CD8-positive, alpha-beta memory T cell (primary cell): Measurements from ENCODE around the gene TTC33. TPM values are rescaled to one million over a fixed set of nuclear protein-coding genes. Genes with fewer than 3 reads are reported as not detected.

Experiments used
- CTCF ChIA-PET: fragments of 350-600 bp; sonication (Branson Sonifier 250); formaldehyde crosslinking; loops from one replicate; lab custom pipeline; 2021; ENCODE audit warnings: antibody characterized with exemption; lab: Charles Lee
- POLR2A ChIA-PET: fragments of 350-600 bp; sonication (Branson Sonifier 250); formaldehyde crosslinking; loops from one replicate; lab custom pipeline; 2021; ENCODE audit warnings: antibody characterized with exemption; lab: Charles Lee
- DNase-seq, 5 donors: peaks; one replicate each; pipeline versions ENCODE4 v3.0.0 to v3.0.0-alpha.2; 2020 to 2022; ENCODE audit warnings: mixed read lengths in 1 of 5
- H3K27ac ChIP-seq: one replicate; pipeline ENCODE4 v1.7.0; 2013; ENCODE audit warnings: low read depth, mild to moderate bottlenecking, low read length, moderate library complexity
- H3K27me3 ChIP-seq: 2 replicates; pipeline ENCODE4 v1.7.0; 2013; ENCODE audit warnings: low read length, mild to moderate bottlenecking; ENCODE audit not compliant: insufficient read depth, poor library complexity, severe bottlenecking
- H3K36me3 ChIP-seq: 2 replicates; pipeline ENCODE4 v1.7.0; 2013; ENCODE audit warnings: mild to moderate bottlenecking, low read length, moderate library complexity; ENCODE audit not compliant: insufficient read depth
- H3K4me1 ChIP-seq: 2 replicates; pipeline ENCODE4 v1.7.0; 2013; ENCODE audit warnings: mild to moderate bottlenecking, low read length, moderate library complexity; ENCODE audit not compliant: insufficient read depth
- H3K4me3 ChIP-seq: 2 replicates; pipeline ENCODE4 v1.7.0; 2013; ENCODE audit warnings: mild to moderate bottlenecking, low read length
- H3K9me3 ChIP-seq: 2 replicates; pipeline ENCODE4 v1.7.0; 2013; ENCODE audit warnings: mild to moderate bottlenecking, low read length
- H3K27ac Mint-ChIP-seq, 8 donors: one replicate each; pipeline ENCODE4 v1.8.0; 2020 to 2021; ENCODE audit warnings: mixed read lengths in 8 of 8, mild to moderate bottlenecking in 6 of 8, inconsistent platforms in 3 of 8, moderate library complexity in 3 of 8
- H3K27me3 Mint-ChIP-seq, 2 donors: one replicate each; pipeline ENCODE4 v1.8.0; 2020 to 2021; ENCODE audit warnings: mixed read lengths in 2 of 2, mild to moderate bottlenecking in 1 of 2, moderate library complexity in 1 of 2
- H3K36me3 Mint-ChIP-seq, 3 donors: one replicate each; pipeline ENCODE4 v1.8.0; 2020 to 2021; ENCODE audit warnings: mixed read lengths in 3 of 3, inconsistent platforms in 1 of 3, mild to moderate bottlenecking in 1 of 3
- H3K4me1 Mint-ChIP-seq, 3 donors: one replicate each; pipeline ENCODE4 v1.8.0; 2020 to 2021; ENCODE audit warnings: mixed read lengths in 3 of 3, inconsistent platforms in 1 of 3, mild to moderate bottlenecking in 1 of 3
- H3K4me3 Mint-ChIP-seq, 7 donors: one replicate each; pipeline ENCODE4 v1.8.0; 2020 to 2021; ENCODE audit warnings: mixed read lengths in 7 of 7, mild to moderate bottlenecking in 6 of 7, moderate library complexity in 4 of 7, inconsistent platforms in 2 of 7
- H3K9me3 Mint-ChIP-seq, 5 donors: one replicate each; pipeline ENCODE4 v1.8.0; 2020 to 2022; ENCODE audit warnings: mixed read lengths in 5 of 5, mild to moderate bottlenecking in 3 of 5, moderate library complexity in 2 of 5, inconsistent platforms in 1 of 5
- polyA plus RNA-seq: library from polyadenylated mRNA; unstranded; fragments of 300-500 nt; fragmentation: Illumina TruSeq; gene quantifications from one replicate; pipeline ENCODE4 v1.2.3, GENCODE V29; 2021
- total RNA-seq, 2 experiments: library from RNA; stranded (reverse); gene quantifications; one replicate each; pipeline ENCODE4 v1.2.3, GENCODE V29; 2021

TTC33 gene, protein sequence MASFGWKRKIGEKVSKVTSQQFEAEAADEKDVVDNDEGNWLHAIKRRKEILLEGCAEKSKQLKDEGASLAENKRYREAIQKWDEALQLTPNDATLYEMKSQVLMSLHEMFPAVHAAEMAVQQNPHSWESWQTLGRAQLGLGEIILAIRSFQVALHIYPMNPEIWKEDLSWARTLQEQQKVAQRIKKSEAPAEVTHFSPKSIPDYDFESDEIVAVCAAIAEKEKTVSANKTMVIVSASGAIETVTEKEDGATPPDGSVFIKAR
- total RNA-seq (10 to 100 TPM; 25.3 to 27.7 TPM), polyA plus RNA-seq (13.9 TPM)

GRCh38 chr5:40755407-40756365 lies at the start of gene TTC33:
Gene TTC33, minus strand, starts transcription at chr5:40755961. Its CDS starts 8,943 bp downstream, at chr5:40747018.
- peak within 1 kb of the TSS; percentile 89 for H3K27ac ChIP-seq
- H3K27me3 ChIP-seq = no peaks in the 10 kb centered on the region
- Mint-ChIP-seq H3K36me3 (peaks cover 0 to 23% (median 10%) of the 10 kb centered on the region in 3 donors), H3K4me3 (peak within 1 kb of the TSS in 1 of 7 donors; percentile 32), H3K27ac (no peak within 1 kb of the TSS), H3K9me3 (no peaks in the 10 kb centered on the region), H3K27me3 (no peaks in the 10 kb centered on the region), H3K4me1 (peaks cover 9 to 22% (median 9%) of the 10 kb centered on the region in 3 donors)
- POLR2A ChIA-PET = interaction anchor here (1.1 kb wide), 1 partner anchor 79 kb away, joined by 3 read pairs; the partner anchor contains the start of gene RPL37
- DNase-seq = peak; percentile 89 to 95 (median 93)
- no peaks in the 10 kb centered on the region for H3K9me3 ChIP-seq
- H3K4me1 ChIP-seq = peaks cover 14% of the 10 kb centered on the region
- peak within 1 kb of the TSS; percentile 93 for H3K4me3 ChIP-seq
- CTCF ChIA-PET = interaction anchor here (0.8 to 2.1 kb wide), 4 partner anchors 10 to 88 kb away, joined by 3 to 6 read pairs (median 4); no protein-coding TSS in a partner anchor
- H3K36me3 ChIP-seq = no peaks in the 10 kb centered on the region

DNA sequence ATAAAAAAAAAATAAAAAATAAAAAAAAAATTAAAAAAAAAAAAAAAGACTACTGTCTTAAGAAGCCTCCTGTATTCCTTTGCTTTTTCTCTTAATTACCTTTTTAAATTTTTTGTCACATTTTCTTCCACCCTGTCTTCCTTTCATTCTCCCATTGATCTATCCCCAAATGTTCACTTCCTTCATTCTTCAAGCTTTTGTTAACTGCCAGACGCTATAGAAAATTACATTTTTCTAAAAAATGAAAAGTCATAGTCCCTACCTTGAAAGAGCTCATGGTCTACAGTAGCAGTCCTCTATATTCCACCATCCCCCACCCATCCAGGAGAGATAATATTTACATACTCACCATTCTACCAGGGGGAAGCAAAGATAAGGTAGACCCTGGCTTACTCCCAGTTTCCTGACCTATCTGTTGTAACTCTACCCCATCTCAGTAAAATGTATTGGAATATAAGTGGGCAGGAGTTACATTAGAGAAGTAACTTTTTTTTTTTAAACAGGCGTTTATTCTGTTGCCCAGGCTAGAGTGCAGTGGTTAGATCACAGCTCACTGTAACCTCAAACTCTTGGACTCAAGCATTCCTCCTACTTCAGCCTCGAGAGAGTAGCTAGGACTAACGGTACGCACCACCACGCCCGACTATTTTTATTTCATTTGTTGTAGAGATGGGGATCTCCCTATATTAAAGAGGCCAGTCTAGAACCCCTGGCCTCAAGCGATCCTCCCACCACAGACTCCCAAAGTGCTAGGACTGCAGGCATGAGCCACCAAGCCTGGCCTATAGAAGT lies 46.2 kb upstream of the TTC33 start:
- H3K4me1 Mint-ChIP-seq = peaks cover 12 to 16% (median 14%) of the 10 kb centered on the region in 3 donors
- peaks cover 11% of the 10 kb centered on the region for H3K4me1 ChIP-seq
- no peaks in the 10 kb centered on the region for H3K9me3 Mint-ChIP-seq
- H3K27ac Mint-ChIP-seq = peak overlapping the region in 2 of 8 donors; percentile 40 to 54
- H3K4me3 Mint-ChIP-seq = peak overlapping the region in 1 of 7 donors; percentile 78
- peak overlapping the region; percentile 58 for H3K27ac ChIP-seq
- H3K36me3 ChIP-seq = no peaks in the 10 kb centered on the region
- no peaks in the 10 kb centered on the region for H3K9me3 ChIP-seq
- H3K4me3 ChIP-seq = no peak overlapping the region
- CTCF ChIA-PET = interaction anchor here (1.4 kb wide), 1 partner anchor 47 kb away, joined by 3 read pairs; the partner anchor contains the start of gene TTC33
- H3K36me3 Mint-ChIP-seq = peaks cover 0 to 6% (median 0%) of the 10 kb centered on the region in 3 donors
- POLR2A ChIA-PET = no interaction called here
- no peaks in the 10 kb centered on the region for H3K27me3 Mint-ChIP-seq
- no peaks in the 10 kb centered on the region for H3K27me3 ChIP-seq
- DNase-seq = no peak

DNA sequence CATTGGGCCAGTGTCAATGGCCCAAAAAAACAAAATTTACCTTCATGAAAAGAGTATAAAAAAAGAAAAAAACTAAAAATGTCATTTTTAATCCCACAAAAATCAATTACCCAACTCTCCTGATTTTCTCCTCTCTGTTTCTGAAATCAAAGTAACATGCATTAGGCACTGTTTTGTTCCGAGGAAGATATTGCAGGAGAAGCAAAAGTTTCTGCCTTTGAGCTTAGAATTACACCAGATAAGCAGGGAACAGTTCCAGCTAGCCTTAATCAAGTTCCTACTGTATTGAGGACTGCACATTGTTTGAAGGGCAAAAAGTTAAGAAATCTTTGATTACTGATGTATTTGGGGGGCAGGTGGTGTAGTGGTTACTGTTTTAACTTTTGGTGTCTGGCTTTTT lies 43.5 kb upstream of the TTC33 start:
- no peaks in the 10 kb centered on the region for H3K36me3 ChIP-seq
- no peak overlapping the region for H3K4me3 ChIP-seq
- peaks cover 37 to 43% (median 39%) of the 10 kb centered on the region in 3 donors for H3K4me1 Mint-ChIP-seq
- no peak for DNase-seq
- peak overlapping the region; percentile 42 to 98 (median 94) for H3K4me3 Mint-ChIP-seq
- H3K9me3 ChIP-seq = no peaks in the 10 kb centered on the region
- H3K27ac Mint-ChIP-seq = peak overlapping the region in 6 of 8 donors; percentile 29 to 96 (median 88)
- no peaks in the 10 kb centered on the region for H3K27me3 Mint-ChIP-seq
- H3K9me3 Mint-ChIP-seq = no peaks in the 10 kb centered on the region
- ChIA-PET POLR2A (interaction anchor here (0.5 to 0.6 kb wide), 2 partner anchors 1075 to 1719 kb away, joined by 3 read pairs; no protein-coding TSS in a partner anchor), CTCF (interaction anchor here (1.1 kb wide), 1 partner anchor 45 kb away, joined by 3 read pairs; no protein-coding TSS in a partner anchor)
- peaks cover 22% of the 10 kb centered on the region for H3K4me1 ChIP-seq
- H3K27me3 ChIP-seq = no peaks in the 10 kb centered on the region
- H3K36me3 Mint-ChIP-seq = peaks cover 0 to 20% (median 1%) of the 10 kb centered on the region in 3 donors
- peak overlapping the region; percentile 88 for H3K27ac ChIP-seq

DNA sequence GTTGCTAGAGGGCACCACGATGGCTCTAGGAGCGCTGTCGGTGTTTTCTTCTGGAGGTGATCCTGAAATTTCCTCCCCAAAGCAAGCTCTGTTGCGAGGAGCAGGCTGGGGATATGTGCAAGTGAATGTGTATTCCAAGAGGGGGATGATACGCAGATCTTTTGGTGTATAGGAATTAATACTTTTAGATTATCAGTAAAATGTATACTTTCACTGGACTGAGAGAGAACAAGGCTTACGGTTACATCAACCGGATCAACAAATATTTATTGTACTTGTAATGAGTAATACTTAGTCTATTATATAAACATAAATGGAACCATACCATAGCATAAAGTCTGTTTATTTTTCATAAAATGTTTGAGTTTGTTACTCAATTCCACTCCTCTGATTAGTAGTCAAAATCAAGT lies 43.0 kb upstream of the TTC33 start:
- Mint-ChIP-seq H3K36me3 (peaks cover 0 to 24% (median 1%) of the 10 kb centered on the region in 3 donors), H3K4me1 (peaks cover 40 to 47% (median 43%) of the 10 kb centered on the region in 3 donors), H3K27me3 (no peaks in the 10 kb centered on the region), H3K9me3 (no peaks in the 10 kb centered on the region), H3K4me3 (peak overlapping the region; percentile 92 to 98 (median 95)), H3K27ac (peak overlapping the region in 7 of 8 donors; percentile 84 to 96 (median 92))
- H3K27ac ChIP-seq = peak overlapping the region; percentile 88
- POLR2A ChIA-PET = interaction anchor here (0.5 to 1.5 kb wide), 6 partner anchors 8 to 1719 kb away, joined by 3 to 8 read pairs (median 3); partner anchors contain the start of gene RIMOC1
- no peaks in the 10 kb centered on the region for H3K9me3 ChIP-seq
- H3K36me3 ChIP-seq = no peaks in the 10 kb centered on the region
- H3K27me3 ChIP-seq = no peaks in the 10 kb centered on the region
- CTCF ChIA-PET = interaction anchor here (1.1 kb wide), 1 partner anchor 44 kb away, joined by 3 read pairs; no protein-coding TSS in a partner anchor
- no peak for DNase-seq
- peaks cover 22% of the 10 kb centered on the region for H3K4me1 ChIP-seq
- H3K4me3 ChIP-seq = peak overlapping the region; percentile 99

- Histone ChIP-seq H3K4me1 (peaks cover 24% of the 10 kb centered on the region), H3K27ac (peak within 1 kb of the TSS; percentile 88), H3K36me3 (no peaks in the 10 kb centered on the region), H3K27me3 (no peaks in the 10 kb centered on the region), H3K9me3 (no peaks in the 10 kb centered on the region), H3K4me3 (peak within 1 kb of the TSS; percentile 99)
- H3K4me1 Mint-ChIP-seq = peaks cover 46 to 53% (median 49%) of the 10 kb centered on the region in 3 donors
- POLR2A ChIA-PET = interaction anchor here (0.5 to 1.5 kb wide), 6 partner anchors 9 to 1718 kb away, joined by 3 to 8 read pairs (median 3); partner anchors contain the start of gene RIMOC1
- CTCF ChIA-PET = interaction anchor here (1.1 kb wide), 1 partner anchor 44 kb away, joined by 3 read pairs; no protein-coding TSS in a partner anchor
- DNase-seq = peak; percentile 89 to 93 (median 93)
- no peaks in the 10 kb centered on the region for H3K27me3 Mint-ChIP-seq
- peak within 1 kb of the TSS; percentile 93 to 98 (median 95) for H3K4me3 Mint-ChIP-seq
- no peaks in the 10 kb centered on the region for H3K9me3 Mint-ChIP-seq
- peak within 1 kb of the TSS; percentile 91 to 98 (median 94) for H3K27ac Mint-ChIP-seq
- H3K36me3 Mint-ChIP-seq = peaks cover 0 to 25% (median 1%) of the 10 kb centered on the region in 3 donors
These were observed 42.4 kb upstream of the TTC33 start, which contains the start of gene PRKAA1 for GRCh38 chr5:40798012-40798800. Gene PRKAA1, minus strand, starts transcription at chr5:40798374. Its CDS starts 185 bp downstream, at chr5:40798189.

DNA sequence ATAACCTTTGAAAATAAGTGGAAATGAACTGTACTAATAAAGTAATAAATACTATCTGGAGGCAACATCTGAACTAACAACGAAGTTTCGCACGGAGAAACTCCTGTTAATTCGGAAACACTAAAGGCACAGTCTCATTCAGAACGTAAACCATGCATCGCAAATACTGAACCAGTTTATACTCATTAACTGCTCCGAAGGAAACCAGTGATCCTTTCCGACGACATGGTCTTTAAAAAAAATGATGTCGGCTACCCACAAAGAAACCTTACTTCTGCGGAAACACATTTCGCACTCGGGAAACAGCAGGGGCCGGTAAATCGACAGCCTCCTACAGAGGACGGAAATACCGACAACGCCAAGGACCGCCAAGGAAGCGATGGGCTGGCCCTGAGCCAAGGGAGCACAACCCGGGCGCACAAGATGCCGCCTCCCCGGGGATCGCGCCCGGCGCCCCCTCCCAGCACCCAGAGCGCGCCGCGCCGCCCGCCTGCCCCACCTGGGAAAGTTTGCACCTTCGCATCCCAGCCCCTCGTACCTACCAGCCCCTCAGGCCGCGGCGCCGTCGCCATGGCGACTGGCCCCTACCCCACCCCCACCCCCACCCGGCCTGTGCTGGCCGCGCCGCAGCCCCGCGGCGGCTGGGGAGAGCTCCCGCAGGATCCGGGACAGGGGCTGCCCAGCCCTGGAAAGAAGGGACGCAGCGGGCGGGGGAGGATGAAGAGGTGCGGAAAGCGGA lies 41.7 kb upstream of the TTC33 start:
- peak; percentile 75 to 86 (median 79) for DNase-seq
- no peaks in the 10 kb centered on the region for H3K9me3 ChIP-seq
- H3K27ac Mint-ChIP-seq = peak overlapping the region; percentile 87 to 98 (median 94)
- peaks cover 51 to 56% (median 54%) of the 10 kb centered on the region in 3 donors for H3K4me1 Mint-ChIP-seq
- H3K27me3 Mint-ChIP-seq = no peaks in the 10 kb centered on the region
- peak overlapping the region; percentile 87 to 98 (median 94) for H3K4me3 Mint-ChIP-seq
- ChIA-PET CTCF (no interaction called here), POLR2A (interaction anchor here (0.9 to 1.5 kb wide), 4 partner anchors 10 to 1106 kb away, joined by 3 to 8 read pairs (median 4); partner anchors contain the start of gene RIMOC1)
- H3K9me3 Mint-ChIP-seq = no peaks in the 10 kb centered on the region
- peak overlapping the region; percentile 74 for H3K4me3 ChIP-seq
- H3K4me1 ChIP-seq = peaks cover 28% of the 10 kb centered on the region
- no peaks in the 10 kb centered on the region for H3K27me3 ChIP-seq
- H3K27ac ChIP-seq = peak overlapping the region; percentile 75
- no peaks in the 10 kb centered on the region for H3K36me3 ChIP-seq
- H3K36me3 Mint-ChIP-seq = peaks cover 0 to 26% (median 1%) of the 10 kb centered on the region in 3 donors
